NK-92 (cell line): ENCODE measurements around the gene PDPR.
"Not testable (repeated sequence)": the region's sequence is repeated elsewhere in the genome, so short reads cannot be mapped to it uniquely, and the experiment has no call there.

Source experiments
- DNase-seq: peaks from one replicate; lab custom pipeline; 2025; ENCODE audit not compliant: unreplicated experiment; lab: John Stamatoyannopoulos, UW

Gene PDPR

DNA sequence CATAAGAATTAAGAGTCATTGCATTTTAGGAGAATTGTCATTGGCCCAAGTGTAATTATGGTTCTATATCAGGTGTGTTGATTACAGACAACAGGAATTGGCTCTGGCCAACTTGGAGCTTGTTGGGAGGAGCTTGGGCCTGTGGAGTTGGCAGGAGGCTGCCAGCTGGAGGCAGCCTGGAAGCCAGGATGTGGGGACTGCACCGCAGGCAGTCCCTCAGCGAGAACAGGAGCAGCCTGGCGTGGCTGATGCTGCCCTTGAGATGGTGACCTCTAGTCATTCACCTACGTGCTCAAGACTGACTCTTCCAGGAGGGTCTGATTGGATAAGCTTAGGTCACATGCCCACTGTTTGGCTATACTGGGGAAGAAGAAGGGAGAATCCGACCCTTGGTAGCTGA lies 13.6 kb downstream of the PDPR start:
- DNase-seq: not testable (repeated sequence)

DNA sequence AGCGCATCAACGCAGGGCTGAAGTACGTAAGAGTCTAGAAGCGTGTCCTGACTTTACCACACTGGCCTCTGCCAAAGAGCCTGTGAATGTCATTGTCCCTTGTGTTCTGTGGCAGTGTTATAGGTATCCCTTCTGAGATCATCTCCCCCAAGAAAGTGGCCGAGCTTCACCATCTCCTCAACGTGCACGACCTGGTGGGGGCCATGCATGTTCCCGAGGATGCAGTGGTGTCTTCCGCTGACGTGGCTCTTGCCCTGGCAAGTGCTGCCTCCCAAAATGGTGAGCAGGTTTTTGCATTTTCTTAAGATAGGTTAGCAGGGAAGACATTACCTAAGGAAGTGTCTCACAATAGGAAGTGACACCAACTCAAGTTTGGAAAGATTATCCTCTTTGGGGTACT lies 14.7 kb downstream of the PDPR start:
- not testable (repeated sequence) for DNase-seq

DNA sequence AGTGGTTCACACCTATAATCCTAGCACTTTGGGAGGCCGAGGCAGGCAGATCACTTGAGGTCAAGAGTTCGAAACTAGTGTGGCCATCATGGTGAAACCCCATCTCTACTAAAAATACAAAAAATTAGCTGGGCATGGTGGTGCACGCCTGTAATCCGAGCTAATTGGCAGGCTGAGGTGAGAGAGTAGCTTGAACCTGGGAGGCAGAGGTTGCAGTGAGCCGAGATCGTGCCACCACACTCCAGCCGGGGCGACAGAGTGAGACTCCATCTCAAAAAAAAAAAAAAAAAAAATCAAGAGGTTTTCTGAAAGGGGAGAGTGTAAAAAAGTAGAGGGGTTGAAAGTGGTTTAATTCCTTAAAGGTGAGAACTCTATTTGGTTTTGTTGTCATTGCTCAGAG lies 21.7 kb downstream of the PDPR start:
- DNase-seq: not testable (repeated sequence)

- DNase-seq: not testable (repeated sequence)
Observed at GRCh38 chr16:70136595-70136994, 22.5 kb downstream of the PDPR start.

GRCh38 chr16:70142739-70143138 lies 28.6 kb downstream of the PDPR start:
- DNase-seq: not testable (repeated sequence)

DNA sequence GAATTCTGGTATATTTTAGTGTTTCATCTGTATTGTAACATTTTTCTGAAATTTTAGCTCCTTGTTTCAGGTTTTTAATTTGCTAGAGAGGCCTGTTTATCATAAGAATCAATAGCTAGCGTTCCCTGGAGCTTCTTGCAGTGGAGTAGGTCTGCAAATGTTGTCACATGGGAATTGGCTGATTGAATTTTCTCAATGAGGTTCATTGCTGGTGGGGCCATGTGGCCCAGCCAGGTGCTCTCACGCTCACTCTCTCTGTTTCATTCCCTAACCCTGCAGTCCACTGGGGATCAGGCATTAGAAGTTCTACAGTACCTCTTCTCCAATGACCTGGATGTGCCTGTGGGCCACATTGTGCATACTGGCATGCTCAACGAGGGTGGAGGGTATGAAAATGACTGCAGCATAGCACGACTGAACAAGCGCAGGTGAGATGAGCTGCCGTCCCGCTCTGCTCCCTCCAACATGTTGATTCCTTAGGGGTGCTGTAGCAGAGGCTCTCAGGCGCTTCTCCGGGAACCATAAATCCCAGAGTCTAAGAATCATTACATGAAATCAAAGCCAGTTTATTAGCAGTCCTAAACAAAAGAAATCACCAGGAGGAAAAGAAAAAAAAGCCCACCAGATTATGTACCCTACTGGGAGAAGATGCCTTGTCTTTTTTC lies 29.2 kb downstream of the PDPR start:
- DNase-seq: not testable (repeated sequence)

DNA sequence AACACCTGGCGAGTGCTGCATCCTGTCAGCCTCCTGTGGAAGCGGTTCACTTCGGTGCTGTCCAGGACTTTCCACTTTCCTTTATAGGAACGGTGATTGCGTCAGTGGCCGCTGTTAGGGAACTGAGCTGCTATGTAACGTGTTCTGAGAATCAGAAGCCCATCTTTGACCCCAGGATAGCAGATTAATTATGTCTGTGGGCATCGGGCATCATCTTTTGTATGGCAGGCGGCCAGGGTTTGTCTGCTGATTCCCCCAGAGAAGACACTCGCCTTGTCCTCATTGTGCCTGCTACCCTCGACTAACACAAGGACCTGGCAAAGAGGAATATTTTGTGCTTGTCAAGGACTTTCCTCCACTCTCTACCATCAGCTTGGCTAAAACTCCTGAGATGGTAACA lies 33.7 kb downstream of the PDPR start:
- DNase-seq: not testable (repeated sequence)

DNA sequence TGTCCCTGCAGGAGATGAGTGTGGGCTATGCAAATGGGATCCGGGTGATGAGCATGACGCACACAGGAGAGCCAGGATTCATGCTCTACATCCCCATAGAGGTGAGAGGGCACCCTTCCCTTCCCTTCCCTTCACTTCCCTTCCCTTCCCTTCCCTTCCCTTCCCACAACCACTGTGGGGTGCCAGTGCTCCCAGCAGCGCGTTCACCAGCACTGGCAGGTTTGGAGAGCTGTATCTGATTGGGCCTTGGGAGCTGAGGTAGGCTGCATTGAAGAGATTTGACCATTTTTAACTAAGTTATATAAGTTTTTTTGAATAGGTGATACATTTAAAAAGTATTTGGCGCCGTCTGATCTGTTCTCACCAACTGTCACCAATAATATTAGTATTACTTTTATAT lies 34.3 kb downstream of the PDPR start:
- DNase-seq: not testable (repeated sequence)

GRCh38 chr16:70149296-70149695 lies 35.2 kb downstream of the PDPR start:
- DNase-seq: not testable (repeated sequence)

DNA sequence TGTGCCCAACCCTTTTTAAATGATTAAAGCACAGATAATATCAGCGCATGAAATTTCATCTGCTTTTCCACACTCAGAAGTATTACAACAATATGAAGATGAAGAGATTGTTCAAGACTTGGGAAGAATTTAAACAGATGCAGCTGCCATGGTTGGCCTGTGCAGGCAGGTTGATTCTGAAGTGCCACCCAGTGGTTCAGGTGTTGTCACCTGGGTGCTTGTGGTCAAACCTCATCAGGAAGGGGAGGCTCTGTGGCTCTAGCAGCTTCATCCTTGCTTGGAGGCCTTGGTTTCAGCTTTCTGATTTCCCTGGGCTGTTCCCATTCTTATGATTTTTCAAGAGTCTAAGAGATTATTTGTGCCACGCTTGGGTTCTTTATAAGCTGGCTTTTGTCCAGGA lies 37.3 kb downstream of the PDPR start:
- DNase-seq: no peak

DNA sequence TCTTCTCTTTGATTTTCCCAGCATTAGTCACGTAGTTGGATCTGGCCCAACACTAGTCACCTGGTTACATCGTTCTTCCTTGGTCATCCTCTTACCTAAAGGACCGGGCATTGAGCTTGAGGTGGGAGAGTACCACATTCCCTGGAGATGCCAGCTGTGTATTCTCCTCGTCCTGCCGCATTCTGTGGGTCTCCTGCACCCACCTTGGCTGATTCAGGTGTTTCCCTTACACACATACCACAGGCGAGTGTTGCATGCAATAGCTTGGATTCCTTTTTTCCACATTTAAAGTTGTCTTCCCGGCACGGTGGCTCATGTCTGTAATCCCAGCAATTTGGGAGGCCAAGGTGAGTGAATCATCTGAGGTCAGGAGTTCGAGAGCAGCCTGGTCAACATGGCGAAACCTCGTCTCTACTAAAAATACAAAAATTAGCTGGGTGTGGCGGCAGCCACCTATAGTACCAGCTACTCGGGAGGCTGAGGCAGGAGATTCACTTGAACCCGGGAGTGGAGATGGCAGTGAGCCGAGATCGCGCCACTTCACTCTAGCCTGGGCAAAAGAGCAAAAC lies 37.9 kb downstream of the PDPR start:
- DNase-seq: no peak

DNA sequence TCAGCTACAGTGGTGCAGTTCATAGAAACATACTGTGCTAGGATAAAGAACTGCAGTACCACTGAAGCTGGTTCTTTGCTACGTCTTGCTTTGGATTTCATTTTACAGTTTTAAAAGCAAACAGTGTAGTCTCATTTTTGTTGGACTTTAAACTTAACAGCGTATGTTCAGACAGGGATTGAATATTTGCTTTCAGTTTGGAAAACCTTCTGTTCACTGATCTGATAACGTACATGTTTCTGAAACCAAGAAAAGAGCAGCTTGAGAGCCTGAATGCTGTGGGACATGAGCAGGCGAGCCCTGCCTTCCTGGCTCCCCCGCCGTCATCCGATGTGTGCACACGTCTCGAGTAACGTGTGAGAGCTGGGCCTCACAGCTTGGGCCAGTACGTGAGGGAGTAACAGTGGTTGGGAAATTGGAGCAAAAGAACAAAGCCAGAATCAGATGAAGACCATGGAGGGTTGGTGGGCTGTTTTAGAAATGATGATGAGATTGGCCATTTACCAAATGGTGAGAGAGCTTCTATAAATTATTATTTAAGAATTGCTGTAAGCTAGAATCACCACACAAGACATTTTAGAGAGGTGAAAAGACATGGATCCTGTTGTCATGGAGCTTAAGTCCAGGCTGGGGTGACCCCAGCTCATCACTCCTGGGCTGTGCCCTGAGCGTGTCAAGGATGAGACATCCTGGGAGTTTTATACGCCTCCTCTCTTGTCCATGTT lies 38.6 kb downstream of the PDPR start:
- DNase-seq: no peak

DNA sequence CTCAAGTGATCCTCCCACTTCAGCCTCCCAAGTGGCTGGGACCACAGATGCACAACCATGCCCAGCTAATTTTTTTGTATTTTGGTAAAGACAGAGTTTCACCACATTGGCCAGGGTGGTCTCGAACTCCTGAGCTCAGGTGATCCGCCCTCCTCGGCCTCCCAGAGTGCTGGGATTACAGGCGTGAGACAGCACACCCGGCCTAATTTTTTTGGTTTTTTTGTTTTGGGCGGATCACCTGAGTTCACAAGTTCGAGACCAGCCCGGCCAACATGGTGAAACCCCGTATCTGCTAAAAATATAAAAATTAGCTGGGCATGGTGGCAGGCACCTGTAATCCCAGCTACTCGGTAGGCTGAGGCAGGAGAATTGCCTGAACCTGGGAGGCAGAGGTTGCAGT lies 40.6 kb downstream of the PDPR start:
- not testable (repeated sequence) for DNase-seq

GRCh38 chr16:70156207-70156978 lies 42.3 kb downstream of the PDPR start:
- DNase-seq: no peak

GRCh38 chr16:70157105-70157476 lies 43.0 kb downstream of the PDPR start:
- no peak for DNase-seq

DNA sequence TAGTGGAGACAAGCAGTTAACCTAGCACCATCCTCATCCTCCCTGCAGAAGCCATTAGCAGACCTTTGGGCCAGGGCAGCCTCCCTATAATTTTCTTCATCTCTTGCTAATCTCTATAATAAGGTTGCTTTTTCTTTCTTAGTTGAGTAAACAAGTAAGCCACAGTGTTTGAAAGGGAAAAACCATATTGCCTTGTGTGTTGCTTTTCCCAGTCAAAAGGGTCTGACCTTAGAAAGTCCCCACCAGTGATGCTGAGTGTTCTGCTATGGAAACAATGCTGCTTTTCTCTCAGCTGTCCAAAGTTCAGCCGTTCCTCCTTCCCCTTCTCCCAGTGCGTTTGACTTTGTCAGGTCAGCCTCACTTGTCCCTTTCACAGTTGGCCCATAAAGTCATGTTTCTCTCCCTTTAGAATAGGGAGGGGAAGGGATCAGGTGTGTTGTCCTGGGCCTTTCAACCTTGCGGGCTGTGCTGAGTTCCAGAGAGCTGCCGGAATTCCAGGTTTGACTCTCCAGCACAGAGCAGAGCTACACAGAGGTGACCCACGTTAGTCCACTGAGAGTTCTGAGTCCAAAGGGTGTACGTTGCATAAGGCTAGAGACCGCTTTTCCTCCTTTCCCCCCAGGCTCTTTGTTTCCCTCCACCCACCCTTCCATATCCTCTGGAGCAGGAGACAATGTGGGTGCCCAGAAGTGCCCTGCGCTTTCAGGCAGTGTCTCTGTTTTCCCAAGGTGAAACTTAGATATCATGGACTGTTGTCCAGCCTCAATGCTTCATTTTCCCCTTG lies 43.5 kb downstream of the PDPR start:
- no peak for DNase-seq

- DNase-seq: no peak
Observed at GRCh38 chr16:70158261-70158939, 44.3 kb downstream of the PDPR start.

GRCh38 chr16:70159355-70160348 lies 45.5 kb downstream of the PDPR start:
- DNase-seq: no peak

DNA sequence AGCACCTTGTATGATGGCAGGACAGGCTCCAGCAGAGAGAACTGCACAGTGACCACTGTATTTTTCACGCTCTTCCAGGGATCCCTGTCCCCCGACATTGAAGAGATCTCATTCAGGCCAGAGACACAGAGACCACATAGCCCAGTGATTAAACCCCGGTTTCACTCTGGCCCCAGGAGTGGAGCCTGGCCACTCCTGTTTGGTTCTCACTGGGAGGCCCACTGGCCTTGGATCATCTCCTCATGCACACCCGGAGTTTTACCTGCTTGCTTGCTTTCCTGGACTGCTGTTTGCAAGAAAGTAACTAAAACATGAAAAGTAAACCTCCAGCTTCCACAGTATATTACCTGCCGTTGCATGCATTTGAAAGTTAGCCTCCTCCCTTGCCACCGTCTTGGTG lies 46.3 kb downstream of the PDPR start:
- DNase-seq: no peak
